ENCODE measurements around the gene TLE1.

- no peak for TF ChIP-seq CTCF (conservative IDR thresholded peaks at IDR 0.05 in 1 of 2, IDR thresholded peaks at IDR 0.05 in 1 of 2; ENCODE audit: extremely low read depth in 1 of 2, insufficient read depth in 1 of 2, low read depth in 1 of 2, low read length in 2 of 2)
- no peak for TF ChIP-seq EZH2 (IDR thresholded peaks at IDR 0.05; ENCODE audit: borderline replicate concordance, low read length)
Observed at GRCh38 chr9:81588148-81588871, 101.0 kb downstream of the TLE1 start.
